ENCODE data around the gene MMP14. TPM values are rescaled to one million over a fixed set of nuclear protein-coding genes. Genes with fewer than 3 reads are reported as not detected.

The MMP14 gene
- total and polyA plus RNA-seq, 2 of the 13 experiments (the other 11 are each of a cell fraction or from before 2014, with no cell fraction given) = 5.2 to 9.8 TPM

DNA sequence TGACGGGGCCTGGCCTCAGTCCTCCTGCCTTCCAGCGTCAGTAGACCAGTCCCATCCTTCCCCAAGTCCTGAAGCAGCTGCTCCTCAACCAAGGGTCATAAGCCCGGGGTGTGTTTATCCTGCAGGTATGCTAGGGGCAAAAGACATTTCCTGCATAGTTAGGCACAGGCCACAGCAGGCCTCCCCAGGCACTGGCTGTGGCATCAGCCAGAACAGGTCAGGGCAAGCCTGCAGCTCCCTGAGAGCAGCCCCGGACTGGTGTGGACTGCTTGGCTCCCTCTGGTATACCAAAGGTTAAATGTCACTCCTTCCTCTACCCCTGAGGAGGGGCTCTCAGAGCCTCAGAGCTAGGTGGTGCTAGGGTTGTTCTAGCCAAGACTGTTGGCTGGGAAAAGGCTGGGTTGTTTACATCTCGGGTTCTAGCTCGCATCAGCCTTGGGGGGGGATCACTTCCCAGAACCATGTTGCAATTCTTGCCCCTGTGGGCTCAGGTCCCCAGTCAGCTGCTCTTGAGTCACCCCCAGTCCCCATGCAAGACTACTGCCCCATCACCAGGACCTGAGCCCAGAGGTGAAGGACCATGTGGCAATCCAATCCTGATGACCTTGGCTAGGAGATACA lies 2.9 kb downstream of the MMP14 start (continued):
- TF ChIP-seq ZBTB2 (CRISPR knock-in tag; IDR thresholded peaks at IDR 0.05; ENCODE audit: low read depth) (no peak), PHF5A (CRISPR knock-in tag; IDR thresholded peaks at IDR 0.05; ENCODE audit: low read depth, unreplicated experiment) (no peak), FOSL2 (CRISPR knock-in tag; IDR thresholded peaks at IDR 0.05) (peak; percentile 61), ZNF101 (CRISPR knock-in tag; IDR thresholded peaks at IDR 0.05; ENCODE audit: borderline replicate concordance, low read depth) (no peak), NFE2L1 (CRISPR knock-in tag; IDR thresholded peaks at IDR 0.05; ENCODE audit: borderline replicate concordance) (peak; percentile 15; the same call in 1 of the 2 replicates), HDAC1 (CRISPR knock-in tag; IDR thresholded peaks at IDR 0.05) (no peak), ZNF484 (CRISPR knock-in tag; IDR thresholded peaks at IDR 0.05; ENCODE audit: borderline replicate concordance, low read depth) (no peak), ZNF10 (CRISPR knock-in tag; IDR thresholded peaks at IDR 0.05; ENCODE audit: borderline replicate concordance, low read depth) (no peak), MAX (IDR thresholded peaks at IDR 0.05) (no peak), NFYB (CRISPR knock-in tag; IDR thresholded peaks at IDR 0.05) (no peak), MEIS1 (CRISPR knock-in tag; IDR thresholded peaks at IDR 0.05; ENCODE audit: borderline replicate concordance) (no peak), ZNF274 (CRISPR knock-in tag; IDR thresholded peaks at IDR 0.05) (0 out of 2 replicates have a peak, but pooled peaks have one; percentile 23), MED13 (CRISPR knock-in tag; IDR thresholded peaks at IDR 0.05) (no peak), ZNF567 (CRISPR knock-in tag; IDR thresholded peaks at IDR 0.05; ENCODE audit: borderline replicate concordance) (no peak), NR2F6 (IDR thresholded peaks at IDR 0.05) (no peak; the same call in 1 of the 2 replicates), NR2F6 (CRISPR knock-in tag; IDR thresholded peaks at IDR 0.05) (no peak), ZBTB44 (CRISPR knock-in tag; IDR thresholded peaks at IDR 0.05) (no peak), RXRB (CRISPR knock-in tag; IDR thresholded peaks at IDR 0.05; ENCODE audit: borderline replicate concordance) (no peak), ZNF746 (CRISPR knock-in tag; IDR thresholded peaks at IDR 0.05) (no peak)
- TF ChIP-seq, protein P1, sequence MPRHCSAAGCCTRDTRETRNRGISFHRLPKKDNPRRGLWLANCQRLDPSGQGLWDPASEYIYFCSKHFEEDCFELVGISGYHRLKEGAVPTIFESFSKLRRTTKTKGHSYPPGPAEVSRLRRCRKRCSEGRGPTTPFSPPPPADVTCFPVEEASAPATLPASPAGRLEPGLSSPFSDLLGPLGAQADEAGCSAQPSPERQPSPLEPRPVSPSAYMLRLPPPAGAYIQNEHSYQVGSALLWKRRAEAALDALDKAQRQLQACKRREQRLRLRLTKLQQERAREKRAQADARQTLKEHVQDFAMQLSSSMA (CRISPR knock-in tag; IDR thresholded peaks at IDR 0.05) = no peak
- TF ChIP-seq, protein P2, sequence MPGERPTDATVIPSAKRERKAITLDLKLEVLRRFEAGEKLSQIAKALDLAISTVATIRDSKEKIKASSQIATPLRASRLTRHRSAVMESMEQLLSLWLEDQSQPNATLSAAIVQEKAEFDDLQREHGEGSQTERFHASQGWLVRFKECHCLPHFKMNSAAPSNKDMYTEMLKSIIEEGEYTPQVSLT (CRISPR knock-in tag; IDR thresholded peaks at IDR 0.05; ENCODE audit: borderline replicate concordance, low read depth) = no peak
- TF ChIP-seq, protein P3, sequence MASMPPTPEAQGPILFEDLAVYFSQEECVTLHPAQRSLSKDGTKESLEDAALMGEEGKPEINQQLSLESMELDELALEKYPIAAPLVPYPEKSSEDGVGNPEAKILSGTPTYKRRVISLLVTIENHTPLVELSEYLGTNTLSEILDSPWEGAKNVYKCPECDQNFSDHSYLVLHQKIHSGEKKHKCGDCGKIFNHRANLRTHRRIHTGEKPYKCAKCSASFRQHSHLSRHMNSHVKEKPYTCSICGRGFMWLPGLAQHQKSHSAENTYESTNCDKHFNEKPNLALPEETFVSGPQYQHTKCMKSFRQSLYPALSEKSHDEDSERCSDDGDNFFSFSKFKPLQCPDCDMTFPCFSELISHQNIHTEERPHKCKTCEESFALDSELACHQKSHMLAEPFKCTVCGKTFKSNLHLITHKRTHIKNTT (CRISPR knock-in tag; IDR thresholded peaks at IDR 0.05) = no peak
